IPS-11a (cell line): ENCODE data around the gene PPP2R3A.

ENCODE experiments used
- H3K4me3 ChIP-seq: one replicate; pipeline ENCODE4 v1.5.1; 2013; ENCODE audit warnings: low read depth, low read length, control low read depth

PPP2R3A gene

GRCh38 chr3:136193278-136194054, 227.9 kb downstream of the PPP2R3A start:
- H3K4me3 ChIP-seq = peak overlapping the region; percentile 91

- H3K4me3 ChIP-seq = peak overlapping the region; percentile 91
Measured at GRCh38 chr3:136194409-136195257, 229.1 kb downstream of the PPP2R3A start.

- H3K4me3 ChIP-seq = peak overlapping the region; percentile 91
Measured at GRCh38 chr3:136195258-136196063, 229.9 kb downstream of the PPP2R3A start.

GRCh38 chr3:136196064-136196400, 230.5 kb downstream of the PPP2R3A start, which contains the start of gene MSL2:
TSS of gene MSL2 (minus strand) at chr3:136196335. CDS start at chr3:136195113, 1,222 bp downstream.
- peak within 1 kb of the TSS; percentile 91 for H3K4me3 ChIP-seq

- H3K4me3 ChIP-seq = peak overlapping the region; percentile 91
Measured at GRCh38 chr3:136196401-136197158, 231.1 kb downstream of the PPP2R3A start.

GRCh38 chr3:136197159-136197793, 231.7 kb downstream of the PPP2R3A start:
- H3K4me3 ChIP-seq = peak overlapping the region; percentile 91
